HepG2 (cell line): ENCODE data around the gene C11orf68. TPM values are rescaled to one million over a fixed set of nuclear protein-coding genes. Genes with fewer than 3 reads are reported as not detected.
A peak's percentile ranks its signal among the peaks of the same experiment; 100 is the strongest.

Experiments used
- GATAD1 ChIP-seq: IDR thresholded peaks from 2 replicates; pipeline ENCODE4 v1.6.1; 2016; ENCODE audit warnings: missing genetic modification reagents, missing compliant biosample characterization
- KMT2B ChIP-seq: IDR thresholded peaks from 2 replicates; pipeline ENCODE4 v1.6.1; 2016; ENCODE audit warnings: missing genetic modification reagents, missing compliant biosample characterization
- MTA1 ChIP-seq: sonication (generic); formaldehyde crosslinking; IDR thresholded peaks from 2 replicates; pipeline ENCODE4 v1.4.0; 2020; ENCODE audit warnings: missing genetic modification reagents, mild to moderate bottlenecking, borderline replicate concordance
- MZF1 ChIP-seq: sonication (generic); formaldehyde crosslinking; IDR thresholded peaks from 2 replicates; pipeline ENCODE4 v1.8.1; 2023; ENCODE audit warnings: mild to moderate bottlenecking, missing genetic modification reagents, borderline replicate concordance
- RAD21 ChIP-seq: fragments of 450-650 bp; formaldehyde crosslinking; IDR thresholded peaks from 2 replicates; pipeline ENCODE4 v1.5.0; 2020; ENCODE audit warnings: mild to moderate bottlenecking
- RBM39 ChIP-seq: fragments of 200-400 bp; formaldehyde crosslinking; IDR thresholded peaks from one replicate; pipeline ENCODE4 v1.6.1; 2018; ENCODE audit warnings: antibody characterized with exemption, mild to moderate bottlenecking, low read depth, low read length; ENCODE audit not compliant: poor library complexity, severe bottlenecking
- SRSF9 ChIP-seq: fragments of 200-400 bp; formaldehyde crosslinking; IDR thresholded peaks from 2 replicates; pipeline ENCODE4 v1.6.1; 2018; ENCODE audit warnings: borderline replicate concordance, mild to moderate bottlenecking, low read depth, low read length; ENCODE audit not compliant: insufficient read depth, poor library complexity, severe bottlenecking
- ZNF20 ChIP-seq: sonication (generic); formaldehyde crosslinking; IDR thresholded peaks from 2 replicates; pipeline ENCODE4 v1.4.0; 2020; ENCODE audit warnings: mild to moderate bottlenecking, moderate library complexity, missing genetic modification reagents
- ZNF460 ChIP-seq: sonication (generic); formaldehyde crosslinking; IDR thresholded peaks from 2 replicates; pipeline ENCODE4 v1.5.1; 2020; ENCODE audit warnings: missing genetic modification reagents, mild to moderate bottlenecking, borderline replicate concordance
- ZNF589 ChIP-seq: sonication (generic); formaldehyde crosslinking; conservative IDR thresholded peaks from 2 replicates; pipeline ENCODE4 v1.8.0; 2022; ENCODE audit warnings: mild to moderate bottlenecking, moderate library complexity, missing genetic modification reagents
- polyA plus RNA-seq, 8 experiments: library from polyadenylated mRNA; depleted of rRNA in 3 of 8; stranded (reverse) in 7 of 8; unstranded in 1 of 8; fragments of >200 nt; fragmentation: Illumina TruSeq in 4 of 8; extraction: Trizol in 4 of 8; gene quantifications; 2 replicates each; pipeline versions ENCODE4 v1.2.1 to v1.2.3, GENCODE V29; 2011 to 2016; ENCODE audit warnings: low read depth in 4 of 8, missing spikeins in 1 of 8, mixed read lengths in 1 of 8; ENCODE audit not compliant: insufficient read depth in 1 of 8
- total RNA-seq, 5 experiments: library from RNA; depleted of rRNA; stranded (reverse); fragments of >200 nt; fragmentation: Illumina TruSeq; extraction: Trizol; gene quantifications; 2 replicates each; pipeline ENCODE4 v1.2.3, GENCODE V29; 2016; ENCODE audit warnings: low read depth in 1 of 5
- TF ChIP-seq, protein P1 (sequence below): sonication (generic); formaldehyde crosslinking; IDR thresholded peaks from 2 replicates; pipeline ENCODE4 v1.4.0; 2020; ENCODE audit warnings: missing genetic modification reagents, borderline replicate concordance
- TF ChIP-seq, protein P2 (sequence below): sonication (generic); formaldehyde crosslinking; IDR thresholded peaks from 2 replicates; pipeline ENCODE4 v1.5.0; 2020; ENCODE audit warnings: mild to moderate bottlenecking, missing genetic modification reagents, borderline replicate concordance
- TF ChIP-seq, protein P3 (sequence below): sonication (generic); formaldehyde crosslinking; IDR thresholded peaks from 2 replicates; pipeline ENCODE4 v1.5.1; 2020; ENCODE audit warnings: mild to moderate bottlenecking, moderate library complexity, missing genetic modification reagents
- TF ChIP-seq, protein P4 (sequence below): sonication (generic); formaldehyde crosslinking; IDR thresholded peaks from 2 replicates; pipeline ENCODE4 v1.5.0; 2020; ENCODE audit warnings: missing genetic modification reagents
- TF ChIP-seq, protein P5 (sequence below): sonication (generic); formaldehyde crosslinking; IDR thresholded peaks from 2 replicates; pipeline ENCODE4 v1.4.0; 2020; ENCODE audit warnings: missing genetic modification reagents

The C11orf68 gene
- total and polyA plus RNA-seq, 2 of the 13 experiments (the other 11 are each of a cell fraction or from before 2014, with no cell fraction given), result 8.4 to 28.3 TPM

DNA sequence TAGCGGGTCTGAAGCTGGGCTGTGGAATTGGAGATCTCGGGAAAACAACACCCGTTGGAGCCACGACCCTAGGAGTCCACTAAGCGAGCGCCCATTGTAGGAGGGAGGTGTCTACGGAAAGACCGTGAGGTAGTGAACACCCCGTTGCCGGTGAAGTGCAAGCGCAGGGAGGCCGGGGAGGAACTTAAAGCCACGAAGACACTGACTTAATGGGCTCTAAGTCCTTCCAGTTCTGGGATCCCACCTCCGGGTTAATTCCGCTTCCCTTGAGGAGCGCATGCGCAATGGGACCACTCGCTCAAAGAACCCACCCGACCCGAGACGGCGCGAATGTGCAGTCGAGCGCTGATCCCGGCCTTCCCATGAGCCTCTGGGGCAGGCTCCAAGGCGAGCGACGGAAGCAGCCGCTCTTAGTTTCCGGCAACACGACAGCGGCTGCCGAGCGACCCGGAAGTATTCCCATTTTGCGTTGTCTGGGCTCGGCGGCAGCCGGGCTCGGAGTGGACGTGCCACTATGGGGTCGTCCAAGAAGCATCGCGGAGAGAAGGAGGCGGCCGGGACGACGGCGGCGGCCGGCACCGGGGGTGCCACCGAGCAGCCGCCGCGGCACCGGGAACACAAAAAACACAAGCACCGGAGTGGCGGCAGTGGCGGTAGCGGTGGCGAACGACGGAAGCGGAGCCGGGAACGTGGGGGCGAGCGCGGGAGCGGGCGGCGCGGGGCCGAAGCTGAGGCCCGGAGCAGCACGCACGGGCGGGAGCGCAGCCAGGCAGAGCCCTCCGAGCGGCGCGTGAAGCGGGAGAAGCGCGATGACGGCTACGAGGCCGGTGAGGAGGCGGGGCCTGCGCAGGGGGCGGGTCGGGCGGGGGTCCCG lies 42.6 kb upstream of the C11orf68 start, which contains the start of gene SART1 (continued):
- TF ChIP-seq, protein P1, sequence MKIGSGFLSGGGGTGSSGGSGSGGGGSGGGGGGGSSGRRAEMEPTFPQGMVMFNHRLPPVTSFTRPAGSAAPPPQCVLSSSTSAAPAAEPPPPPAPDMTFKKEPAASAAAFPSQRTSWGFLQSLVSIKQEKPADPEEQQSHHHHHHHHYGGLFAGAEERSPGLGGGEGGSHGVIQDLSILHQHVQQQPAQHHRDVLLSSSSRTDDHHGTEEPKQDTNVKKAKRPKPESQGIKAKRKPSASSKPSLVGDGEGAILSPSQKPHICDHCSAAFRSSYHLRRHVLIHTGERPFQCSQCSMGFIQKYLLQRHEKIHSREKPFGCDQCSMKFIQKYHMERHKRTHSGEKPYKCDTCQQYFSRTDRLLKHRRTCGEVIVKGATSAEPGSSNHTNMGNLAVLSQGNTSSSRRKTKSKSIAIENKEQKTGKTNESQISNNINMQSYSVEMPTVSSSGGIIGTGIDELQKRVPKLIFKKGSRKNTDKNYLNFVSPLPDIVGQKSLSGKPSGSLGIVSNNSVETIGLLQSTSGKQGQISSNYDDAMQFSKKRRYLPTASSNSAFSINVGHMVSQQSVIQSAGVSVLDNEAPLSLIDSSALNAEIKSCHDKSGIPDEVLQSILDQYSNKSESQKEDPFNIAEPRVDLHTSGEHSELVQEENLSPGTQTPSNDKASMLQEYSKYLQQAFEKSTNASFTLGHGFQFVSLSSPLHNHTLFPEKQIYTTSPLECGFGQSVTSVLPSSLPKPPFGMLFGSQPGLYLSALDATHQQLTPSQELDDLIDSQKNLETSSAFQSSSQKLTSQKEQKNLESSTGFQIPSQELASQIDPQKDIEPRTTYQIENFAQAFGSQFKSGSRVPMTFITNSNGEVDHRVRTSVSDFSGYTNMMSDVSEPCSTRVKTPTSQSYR (CRISPR knock-in tag), result no peak; the same call in 1 of the 2 replicates
- TF ChIP-seq MTA1 (peak; percentile 41; the same call in 1 of the 2 replicates), ZNF589 (peak; percentile 78; the same call in 1 of the 2 replicates), SRSF9 (no peak), RBM39 (peak; percentile 96), KMT2B (CRISPR knock-in tag) (peak; percentile 91), RAD21 (0 out of 2 replicates have a peak, but pooled peaks have one; percentile 38), ZNF20 (no peak), MZF1 (no peak), ZNF460 (CRISPR knock-in tag) (no peak; the same call in 1 of the 2 replicates), GATAD1 (CRISPR knock-in tag) (peak; percentile 99)
- TF ChIP-seq, protein P2, sequence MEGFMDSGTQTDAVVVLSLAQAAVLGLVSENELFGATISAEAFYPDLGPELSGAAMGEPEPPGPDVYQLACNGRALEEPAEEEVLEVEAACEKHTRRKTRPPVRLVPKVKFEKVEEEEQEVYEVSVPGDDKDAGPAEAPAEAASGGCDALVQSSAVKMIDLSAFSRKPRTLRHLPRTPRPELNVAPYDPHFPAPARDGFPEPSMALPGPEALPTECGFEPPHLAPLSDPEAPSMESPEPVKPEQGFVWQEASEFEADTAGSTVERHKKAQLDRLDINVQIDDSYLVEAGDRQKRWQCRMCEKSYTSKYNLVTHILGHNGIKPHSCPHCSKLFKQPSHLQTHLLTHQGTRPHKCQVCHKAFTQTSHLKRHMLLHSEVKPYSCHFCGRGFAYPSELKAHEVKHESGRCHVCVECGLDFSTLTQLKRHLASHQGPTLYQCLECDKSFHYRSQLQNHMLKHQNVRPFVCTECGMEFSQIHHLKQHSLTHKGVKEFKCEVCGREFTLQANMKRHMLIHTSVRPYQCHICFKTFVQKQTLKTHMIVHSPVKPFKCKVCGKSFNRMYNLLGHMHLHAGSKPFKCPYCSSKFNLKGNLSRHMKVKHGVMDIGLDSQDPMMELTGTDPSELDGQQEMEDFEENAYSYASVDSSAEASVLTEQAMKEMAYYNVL, result peak; percentile 54; the same call in 1 of the 2 replicates
- TF ChIP-seq, protein P3, sequence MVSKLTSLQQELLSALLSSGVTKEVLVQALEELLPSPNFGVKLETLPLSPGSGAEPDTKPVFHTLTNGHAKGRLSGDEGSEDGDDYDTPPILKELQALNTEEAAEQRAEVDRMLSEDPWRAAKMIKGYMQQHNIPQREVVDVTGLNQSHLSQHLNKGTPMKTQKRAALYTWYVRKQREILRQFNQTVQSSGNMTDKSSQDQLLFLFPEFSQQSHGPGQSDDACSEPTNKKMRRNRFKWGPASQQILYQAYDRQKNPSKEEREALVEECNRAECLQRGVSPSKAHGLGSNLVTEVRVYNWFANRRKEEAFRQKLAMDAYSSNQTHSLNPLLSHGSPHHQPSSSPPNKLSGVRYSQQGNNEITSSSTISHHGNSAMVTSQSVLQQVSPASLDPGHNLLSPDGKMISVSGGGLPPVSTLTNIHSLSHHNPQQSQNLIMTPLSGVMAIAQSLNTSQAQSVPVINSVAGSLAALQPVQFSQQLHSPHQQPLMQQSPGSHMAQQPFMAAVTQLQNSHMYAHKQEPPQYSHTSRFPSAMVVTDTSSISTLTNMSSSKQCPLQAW (CRISPR knock-in tag), result peak; percentile 86
- TF ChIP-seq, protein P4, sequence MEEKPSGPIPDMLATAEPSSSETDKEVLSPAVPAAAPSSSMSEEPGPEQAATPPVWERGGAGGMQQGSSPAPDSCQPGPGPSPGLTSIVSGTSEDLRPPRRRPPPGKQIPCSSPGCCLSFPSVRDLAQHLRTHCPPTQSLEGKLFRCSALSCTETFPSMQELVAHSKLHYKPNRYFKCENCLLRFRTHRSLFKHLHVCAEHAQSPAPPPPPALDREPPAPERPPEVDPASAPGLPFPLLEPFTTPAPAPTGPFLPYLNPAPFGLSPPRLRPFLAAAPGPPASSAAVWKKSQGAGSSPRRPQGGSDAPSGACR (CRISPR knock-in tag), result peak; percentile 84; the same call in 1 of the 2 replicates
- TF ChIP-seq, protein P5, sequence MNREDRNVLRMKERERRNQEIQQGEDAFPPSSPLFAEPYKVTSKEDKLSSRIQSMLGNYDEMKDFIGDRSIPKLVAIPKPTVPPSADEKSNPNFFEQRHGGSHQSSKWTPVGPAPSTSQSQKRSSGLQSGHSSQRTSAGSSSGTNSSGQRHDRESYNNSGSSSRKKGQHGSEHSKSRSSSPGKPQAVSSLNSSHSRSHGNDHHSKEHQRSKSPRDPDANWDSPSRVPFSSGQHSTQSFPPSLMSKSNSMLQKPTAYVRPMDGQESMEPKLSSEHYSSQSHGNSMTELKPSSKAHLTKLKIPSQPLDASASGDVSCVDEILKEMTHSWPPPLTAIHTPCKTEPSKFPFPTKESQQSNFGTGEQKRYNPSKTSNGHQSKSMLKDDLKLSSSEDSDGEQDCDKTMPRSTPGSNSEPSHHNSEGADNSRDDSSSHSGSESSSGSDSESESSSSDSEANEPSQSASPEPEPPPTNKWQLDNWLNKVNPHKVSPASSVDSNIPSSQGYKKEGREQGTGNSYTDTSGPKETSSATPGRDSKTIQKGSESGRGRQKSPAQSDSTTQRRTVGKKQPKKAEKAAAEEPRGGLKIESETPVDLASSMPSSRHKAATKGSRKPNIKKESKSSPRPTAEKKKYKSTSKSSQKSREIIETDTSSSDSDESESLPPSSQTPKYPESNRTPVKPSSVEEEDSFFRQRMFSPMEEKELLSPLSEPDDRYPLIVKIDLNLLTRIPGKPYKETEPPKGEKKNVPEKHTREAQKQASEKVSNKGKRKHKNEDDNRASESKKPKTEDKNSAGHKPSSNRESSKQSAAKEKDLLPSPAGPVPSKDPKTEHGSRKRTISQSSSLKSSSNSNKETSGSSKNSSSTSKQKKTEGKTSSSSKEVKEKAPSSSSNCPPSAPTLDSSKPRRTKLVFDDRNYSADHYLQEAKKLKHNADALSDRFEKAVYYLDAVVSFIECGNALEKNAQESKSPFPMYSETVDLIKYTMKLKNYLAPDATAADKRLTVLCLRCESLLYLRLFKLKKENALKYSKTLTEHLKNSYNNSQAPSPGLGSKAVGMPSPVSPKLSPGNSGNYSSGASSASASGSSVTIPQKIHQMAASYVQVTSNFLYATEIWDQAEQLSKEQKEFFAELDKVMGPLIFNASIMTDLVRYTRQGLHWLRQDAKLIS (CRISPR knock-in tag), result no peak
